ENCODE data around the gene ITGB2. TPM values are rescaled to one million over a fixed set of nuclear protein-coding genes. Genes with fewer than 3 reads are reported as not detected.

Gene ITGB2
- total RNA-seq, 1 donor from 2014 or later = 36.7 TPM

- intact Hi-C loops (cut with DNase I) = no loop called here
- DNase-seq (ENCODE audit: missing footprints) = no peak
- no peak for ATAC-seq
Measured at GRCh38 chr21:44850905-44851657, 69.6 kb downstream of the ITGB2 start.

- DNase-seq (ENCODE audit: missing footprints) (no peak), ATAC-seq (no peak)
- intact Hi-C loops (cut with DNase I) = no loop called here
Measured at GRCh38 chr21:44850208-44850800, 70.4 kb downstream of the ITGB2 start.

- DNase-seq (ENCODE audit: missing footprints) = no peak
- intact Hi-C loops (cut with DNase I) = no loop called here
- ATAC-seq = no peak
Measured at GRCh38 chr21:44849616-44850130, 71.0 kb downstream of the ITGB2 start.

GRCh38 chr21:44848821-44849521 lies 71.7 kb downstream of the ITGB2 start:
- intact Hi-C loops (cut with DNase I) = no loop called here
- ATAC-seq (no peak), DNase-seq (ENCODE audit: missing footprints) (no peak)

GRCh38 chr21:44847261-44848056 lies 73.2 kb downstream of the ITGB2 start:
- DNase-seq (ENCODE audit: missing footprints) (no peak), ATAC-seq (no peak)
- intact Hi-C loops (cut with DNase I) = loop anchor here (2.0 kb wide), 1 partner anchor 25 kb away; the partner anchor contains the start of gene PTTG1IP

GRCh38 chr21:44846485-44847260 lies 74.0 kb downstream of the ITGB2 start:
- ATAC-seq (peak; percentile 52), DNase-seq (ENCODE audit: missing footprints) (peak; percentile 79)
- intact Hi-C loops (cut with DNase I) = loop anchor here (2.0 kb wide), 1 partner anchor 26 kb away; the partner anchor contains the start of gene PTTG1IP

- intact Hi-C loops (cut with DNase I) = loop anchor here (2.0 kb wide), 1 partner anchor 27 kb away; the partner anchor contains the start of gene PTTG1IP
- ATAC-seq (no peak), DNase-seq (ENCODE audit: missing footprints) (no peak)
Measured at GRCh38 chr21:44846224-44846484, 74.5 kb downstream of the ITGB2 start.

- peak; percentile 89 for DNase-seq (ENCODE audit: missing footprints)
- peak; percentile 78 for ATAC-seq
- intact Hi-C loops (cut with DNase I) = loop anchor here (2.0 kb wide), 1 partner anchor 27 kb away; the partner anchor contains the start of gene PTTG1IP
Measured at GRCh38 chr21:44845418-44846223, 75.1 kb downstream of the ITGB2 start.

- DNase-seq (ENCODE audit: missing footprints) (no peak), ATAC-seq (no peak)
- intact Hi-C loops (cut with DNase I) = no loop called here
Measured at GRCh38 chr21:44844256-44844655, 76.4 kb downstream of the ITGB2 start.

GRCh38 chr21:44842721-44843445 lies 77.8 kb downstream of the ITGB2 start:
- ATAC-seq = no peak
- intact Hi-C loops (cut with DNase I) = no loop called here
- no peak for DNase-seq (ENCODE audit: missing footprints)

GRCh38 chr21:44842087-44842486 lies 78.6 kb downstream of the ITGB2 start:
- no peak for DNase-seq (ENCODE audit: missing footprints)
- no peak for ATAC-seq
- intact Hi-C loops (cut with DNase I) = no loop called here

- intact Hi-C loops (cut with DNase I) = no loop called here
Measured at GRCh38 chr21:44840771-44841170, 79.9 kb downstream of the ITGB2 start.

GRCh38 chr21:44838951-44839350 lies 81.7 kb downstream of the ITGB2 start:
- ATAC-seq = no peak
- intact Hi-C loops (cut with DNase I) = no loop called here
- no peak for DNase-seq (ENCODE audit: missing footprints)

More at GRCh38 chr21:44840771-44841170, 79.9 kb downstream of the ITGB2 start:
- DNase-seq (ENCODE audit: missing footprints) = no peak
- no peak for ATAC-seq

- peak; percentile 31 for DNase-seq (ENCODE audit: missing footprints)
- ATAC-seq = no peak
- intact Hi-C loops (cut with DNase I) = no loop called here
Measured at GRCh38 chr21:44838039-44838895, 82.4 kb downstream of the ITGB2 start.

- DNase-seq (ENCODE audit: missing footprints) (no peak), ATAC-seq (no peak)
- intact Hi-C loops (cut with DNase I) = no loop called here
Measured at GRCh38 chr21:44837537-44837936, 83.2 kb downstream of the ITGB2 start.

All from Right ventricle myocardium inferior (tissue), 1 donor.